WTC11 (cell line): ENCODE measurements around the gene MED12L.

Experiments used
- CTCF ChIP-seq: fragments of 200-600 bp; IDR thresholded peaks from 2 replicates; pipeline ENCODE4 v1.8.0; 2022; ENCODE audit warnings: antibody characterized with exemption
- NFATC4 ChIP-seq: fragments of 250-450 bp; sonication (Bioruptor Pico); IDR thresholded peaks from 2 replicates; pipeline ENCODE4 v1.9.0; 2021; ENCODE audit warnings: mild to moderate bottlenecking

DNA sequence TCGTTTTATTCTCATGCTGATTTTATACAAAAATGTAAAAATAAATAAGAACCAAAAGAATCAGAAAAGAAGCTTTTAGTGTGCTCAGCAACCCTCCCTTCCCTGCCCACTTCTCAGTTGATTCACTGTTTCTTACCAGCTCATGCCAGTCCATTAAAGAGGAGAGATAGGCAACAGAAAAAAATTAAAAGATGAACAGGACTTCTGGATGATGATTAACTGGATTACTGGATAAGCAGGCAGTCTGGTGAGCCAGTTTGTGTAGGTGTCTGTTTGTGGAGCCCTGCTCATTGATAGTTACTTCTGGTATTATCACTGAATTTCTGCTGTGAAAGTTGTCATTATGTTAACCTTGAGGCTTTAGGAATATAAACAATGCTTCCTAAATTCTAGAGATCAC lies 132.7 kb downstream of the MED12L start:
- TF ChIP-seq CTCF (no peak), NFATC4 (CRISPR knock-in tag) (no peak)
